Measurements from ENCODE around the gene ZDHHC17.

GRCh38 chr12:76811976-76812375 lies 48.1 kb downstream of the ZDHHC17 start:
- TF ChIP-seq CTCF (IDR thresholded peaks at IDR 0.05) (no peak), POLR2A (IDR thresholded peaks at IDR 0.05) (no peak)

All from uterus (tissue), 2 donors.